ENCODE data around the gene BICDL2. TPM values are rescaled to one million over a fixed set of nuclear protein-coding genes. Genes with fewer than 3 reads are reported as not detected.

BICDL2 gene
- total and polyA plus RNA-seq, 9 of the 15 experiments (the other 6 are each of a cell fraction or from before 2014, with no cell fraction given), result 0.09 to 0.28 (median 0.09) TPM; not detected in 6

- no peak for TF ChIP-seq KAT2B (IDR thresholded peaks at IDR 0.05; ENCODE audit: low read depth, low read length)
- peak in 1 of 2 experiments; percentile 10; a peak in 1 of 4 replicates for TF ChIP-seq ETV6 (IDR thresholded peaks at IDR 0.05; ENCODE audit: borderline replicate concordance in 1 of 2, low read depth in 2 of 2, low read length in 1 of 2)
- no peak for TF ChIP-seq ETV6 (CRISPR knock-in tag; IDR thresholded peaks at IDR 0.05; ENCODE audit: borderline replicate concordance)
- peak; percentile 99 for TF ChIP-seq ETS1 (conservative IDR thresholded peaks at IDR 0.05; ENCODE audit: control insufficient read depth, low read depth, low read length)
- no peak for TF ChIP-seq ZNF586 (CRISPR knock-in tag; conservative IDR thresholded peaks at IDR 0.05)
- no peak for TF ChIP-seq PURB (CRISPR knock-in tag; IDR thresholded peaks at IDR 0.05; ENCODE audit: low read depth)
- TF ChIP-seq ZNF280B (CRISPR knock-in tag; IDR thresholded peaks at IDR 0.05), result no peak
- no peak for TF ChIP-seq ZNF707 (CRISPR knock-in tag; conservative IDR thresholded peaks at IDR 0.05)
- no peak for TF ChIP-seq IFI16 (CRISPR knock-in tag; IDR thresholded peaks at IDR 0.05)
- no peak for TF ChIP-seq XRCC5 (IDR thresholded peaks at IDR 0.05; ENCODE audit: low read depth, low read length)
- TF ChIP-seq MEF2A (IDR thresholded peaks at IDR 0.05; ENCODE audit: control insufficient read depth, low read depth, low read length), result no peak
- no peak for TF ChIP-seq CCAR2 (IDR thresholded peaks at IDR 0.05; ENCODE audit: low read depth, low read length)
- TF ChIP-seq TAF7 (tag; IDR thresholded peaks at IDR 0.05), result 0 out of 2 replicates have a peak, but pooled peaks have one; percentile 16
- TF ChIP-seq FOS (IDR thresholded peaks at IDR 0.05; ENCODE audit: extremely low read depth, insufficient read length), result no peak
- no peak for TF ChIP-seq SNIP1 (IDR thresholded peaks at IDR 0.05; ENCODE audit: low read depth)
- TF ChIP-seq POLR2H (tag; IDR thresholded peaks at IDR 0.05; ENCODE audit: low read depth), result no peak
- TF ChIP-seq ZNF445 (CRISPR knock-in tag; IDR thresholded peaks at IDR 0.05; ENCODE audit: low read depth), result 0 out of 2 replicates have a peak, but pooled peaks have one; percentile 56
- peak; percentile 45; the same call in 1 of the 2 replicates for TF ChIP-seq NR4A1 (CRISPR knock-in tag; IDR thresholded peaks at IDR 0.05)
- peak; percentile 65; the same call in 1 of the 2 replicates for TF ChIP-seq NR4A1 (tag; IDR thresholded peaks at IDR 0.05)
- TF ChIP-seq ATF1 (CRISPR knock-in tag; IDR thresholded peaks at IDR 0.05), result peak; percentile 22; the same call in 1 of the 2 replicates
- peak; percentile 97 for TF ChIP-seq ATF1 (tag; IDR thresholded peaks at IDR 0.05)
- TF ChIP-seq ZNF655 (CRISPR knock-in tag; IDR thresholded peaks at IDR 0.05), result no peak
Observed at GRCh38 chr16:3023669-3024478, 12.9 kb downstream of the BICDL2 start, which contains the start of the genes HCFC1R1 and THOC6 (continued).

All from K562 (cell line).